Stimulated activated CD4-positive, alpha-beta T cell treated with anti-CD3 and anti-CD28 coated beads, Interleukin-1b, Interleukin-23, amount 100 ng/mL, for 1 hour (primary cell): ENCODE measurements around the gene JAGN1.
"Not testable (repeated sequence)": the region's sequence is repeated elsewhere in the genome, so short reads cannot be mapped to it uniquely, and the experiment has no call there.

Experiments
- DNase-seq, 2 donors: peaks; one replicate each; pipeline ENCODE4 v3.0.0-alpha.2; 2020; ENCODE audit warnings: low read depth in 2 of 2

Gene JAGN1

GRCh38 chr3:9898467-9899241 is 8.2 kb downstream of the JAGN1 start:
- DNase-seq, result no peak

DNA sequence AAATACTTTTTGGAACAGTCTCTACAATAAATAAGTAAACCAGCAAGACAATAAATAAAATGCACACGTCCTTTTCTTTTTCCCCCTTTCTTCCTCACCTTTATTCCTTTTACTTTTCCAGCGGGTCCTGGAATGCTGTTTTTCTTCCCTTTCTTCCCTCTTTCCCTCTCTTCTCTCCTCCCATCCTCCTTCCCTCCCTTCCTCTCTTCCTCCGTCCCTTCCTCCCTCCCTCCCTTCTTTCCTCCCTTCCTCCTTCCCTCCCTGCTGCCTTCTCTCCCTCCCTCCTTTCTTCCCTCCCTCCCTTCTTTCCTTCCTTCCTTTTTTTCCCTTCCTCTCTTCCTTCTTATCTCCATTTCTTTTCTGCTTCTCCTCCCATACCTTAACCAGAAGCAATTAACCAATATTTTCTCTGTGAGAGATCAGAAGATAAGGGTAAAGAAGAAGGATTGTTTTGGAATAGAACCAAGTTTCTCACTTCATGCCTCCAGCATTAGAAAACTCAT is 8.9 kb downstream of the JAGN1 start:
- no peak for DNase-seq

DNA sequence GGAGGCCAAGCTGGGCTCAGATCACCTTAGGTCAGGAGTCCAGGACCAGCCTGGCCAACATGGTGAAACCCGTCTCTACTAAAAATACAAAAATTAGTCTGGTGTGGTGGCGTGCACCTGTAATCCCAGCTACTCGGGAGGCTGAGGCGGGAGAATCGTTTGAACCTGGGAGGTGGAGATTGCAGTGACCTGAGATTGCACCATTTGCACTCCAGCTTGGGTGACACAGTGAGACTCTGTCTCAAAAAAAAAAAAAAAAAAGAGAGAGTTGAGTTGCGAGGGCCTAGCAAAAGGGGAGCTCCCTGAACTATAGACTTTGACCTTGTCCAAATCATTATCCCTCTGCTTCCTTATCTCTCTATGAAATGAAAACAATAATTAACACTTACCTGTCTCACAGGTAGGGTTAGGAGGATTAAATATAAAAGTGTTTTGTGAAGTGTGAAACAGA is 10.6 kb downstream of the JAGN1 start:
- DNase-seq, result not testable (repeated sequence)

GRCh38 chr3:9901967-9902366 is 11.6 kb downstream of the JAGN1 start:
- no peak for DNase-seq

DNA sequence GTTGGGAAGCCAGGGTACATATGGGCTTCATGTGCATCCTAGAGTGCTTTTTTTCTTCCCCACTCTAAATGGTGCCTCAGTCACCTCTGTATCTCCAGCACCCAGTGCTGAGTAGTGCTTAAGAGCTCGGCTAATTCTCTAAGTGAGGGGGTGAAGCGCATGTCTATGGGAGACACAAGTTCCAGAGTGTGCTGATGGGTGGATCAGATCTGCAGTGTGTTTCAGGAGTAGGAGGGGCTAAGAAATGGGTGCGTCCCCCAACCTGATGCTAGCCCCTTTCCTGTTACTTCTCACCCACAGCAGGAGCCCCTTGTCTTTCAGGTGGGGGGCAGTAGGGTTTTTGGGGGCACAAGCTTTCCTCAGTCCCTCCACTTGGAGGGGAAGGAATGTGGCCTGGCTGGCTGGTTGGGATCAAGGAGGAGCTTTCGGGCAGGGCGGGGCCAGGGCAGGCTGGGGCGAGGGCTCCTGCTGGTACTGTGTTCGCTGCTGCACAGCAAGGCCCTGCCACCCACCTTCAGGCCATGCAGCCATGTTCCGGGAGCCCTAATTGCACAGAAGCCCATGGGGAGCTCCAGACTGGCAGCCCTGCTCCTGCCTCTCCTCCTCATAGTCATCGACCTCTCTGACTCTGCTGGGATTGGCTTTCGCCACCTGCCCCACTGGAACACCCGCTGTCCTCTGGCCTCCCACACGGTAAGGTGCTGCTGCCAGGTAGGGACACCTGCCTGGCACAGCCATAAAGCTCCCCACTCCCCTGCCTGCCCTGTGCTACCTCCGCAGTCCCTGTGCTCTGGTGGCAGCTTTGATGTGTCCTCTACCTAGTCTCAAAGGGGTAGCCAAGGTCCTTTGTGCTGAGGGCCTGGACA is 12.2 kb downstream of the JAGN1 start, which contains the start of gene IL17RE:
Gene IL17RE (plus strand): TSS at position 477 of the 866 bp plus-strand sequence. CDS start 85 bp downstream, at position 562.
- no peak for DNase-seq

DNA sequence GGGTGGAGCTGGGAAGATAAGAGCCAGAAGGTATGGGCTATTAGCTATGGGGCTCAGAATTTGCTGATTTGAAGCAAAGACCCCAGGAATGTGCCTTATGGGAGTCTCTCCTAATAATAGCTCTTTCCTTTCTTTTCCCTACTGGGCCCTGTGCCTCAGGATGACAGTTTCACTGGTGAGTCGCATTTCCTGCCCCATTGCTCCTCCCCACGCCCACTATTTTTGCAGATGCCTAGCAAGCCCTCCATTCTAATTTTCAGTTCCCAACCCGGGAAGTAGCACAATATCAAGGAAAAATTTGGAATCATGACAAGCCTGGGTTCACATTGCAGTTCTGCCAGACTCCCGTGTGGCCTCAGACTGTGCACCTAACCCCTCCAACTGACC is 12.8 kb downstream of the JAGN1 start:
- no peak for DNase-seq

- no peak for DNase-seq
Observed at GRCh38 chr3:9903904-9904303, 13.5 kb downstream of the JAGN1 start.

DNA sequence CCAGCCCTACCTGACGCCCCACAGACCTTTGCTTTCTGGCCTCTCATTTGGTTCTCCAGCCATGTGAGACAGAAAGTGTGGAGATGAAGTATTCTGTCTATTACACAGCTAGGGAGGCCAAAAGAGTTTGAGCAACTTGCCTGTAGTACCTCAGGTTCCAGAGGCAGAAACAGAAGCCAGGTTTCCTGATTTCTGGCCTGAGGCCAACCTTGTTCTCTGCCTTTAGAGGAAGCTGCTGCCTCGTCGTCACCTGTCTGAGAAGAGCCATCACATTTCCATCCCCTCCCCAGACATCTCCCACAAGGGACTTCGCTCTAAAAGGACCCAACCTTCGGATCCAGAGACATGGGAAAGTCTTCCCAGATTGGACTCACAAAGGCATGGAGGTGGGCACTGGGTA is 16.1 kb downstream of the JAGN1 start:
- DNase-seq, result no peak

DNA sequence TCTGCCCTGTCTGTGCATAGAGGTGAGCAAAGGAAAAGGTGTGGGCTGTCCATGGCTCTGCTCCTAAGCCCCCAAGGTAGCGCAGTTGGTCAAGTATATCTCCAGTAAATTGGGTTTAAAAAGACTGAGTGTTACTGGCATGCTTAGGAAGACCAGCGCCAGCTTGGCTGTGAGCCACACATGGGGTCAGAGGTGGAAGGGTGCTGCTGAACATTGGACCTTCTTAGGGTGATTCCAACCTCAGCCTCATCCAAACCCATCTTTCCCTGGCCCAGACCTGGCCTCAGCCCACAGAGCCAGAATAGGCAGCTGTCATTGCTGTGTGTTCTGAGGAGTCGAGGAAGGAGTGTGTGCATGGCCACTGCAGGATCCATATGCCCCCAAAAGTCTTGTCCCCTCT is 17.9 kb downstream of the JAGN1 start:
- DNase-seq, result no peak

GRCh38 chr3:9909221-9910013 is 19.0 kb downstream of the JAGN1 start:
- no peak for DNase-seq

- DNase-seq, result no peak
Observed at GRCh38 chr3:9911863-9912262, 21.5 kb downstream of the JAGN1 start.

GRCh38 chr3:9912294-9912935 is 22.0 kb downstream of the JAGN1 start:
- no peak for DNase-seq

DNA sequence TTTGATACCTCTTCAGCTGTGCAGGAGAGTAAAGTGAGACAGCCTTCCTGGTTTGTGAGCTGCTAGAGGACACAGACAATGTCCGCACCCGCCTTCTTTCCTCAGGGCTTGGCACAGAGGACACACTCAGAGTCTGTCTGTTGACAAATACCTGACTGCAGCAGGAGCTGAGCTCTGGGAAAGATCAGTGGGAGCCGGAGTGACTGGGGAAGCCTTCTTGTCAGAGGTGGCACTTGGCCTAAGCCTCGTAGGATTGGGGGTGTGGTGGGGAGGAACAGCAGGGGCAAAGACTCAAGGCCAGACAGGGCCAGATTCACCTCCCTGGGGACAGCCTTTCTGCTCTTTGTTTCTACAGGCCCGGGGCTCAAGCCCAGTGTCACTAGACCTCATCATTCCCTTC is 23.2 kb downstream of the JAGN1 start:
- no peak for DNase-seq

DNA sequence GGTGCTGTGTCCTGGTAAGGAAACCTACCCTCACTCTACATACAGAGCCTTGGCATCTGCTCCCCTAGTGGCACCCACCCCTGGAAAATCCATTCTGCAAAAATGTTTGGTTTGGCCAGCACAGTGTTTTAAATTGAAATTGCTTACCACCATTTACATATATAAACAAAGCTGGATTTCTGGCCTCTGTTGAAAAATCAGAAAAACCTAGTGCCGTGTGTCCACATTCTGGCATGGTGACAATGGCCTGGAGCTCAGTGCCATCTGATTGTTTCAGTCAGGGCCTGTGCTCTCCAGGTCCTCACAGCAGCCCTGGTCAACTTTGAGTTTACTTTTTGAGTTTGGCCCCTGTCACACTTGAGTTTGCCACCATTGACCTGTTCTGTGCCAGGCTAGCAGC is 23.6 kb downstream of the JAGN1 start:
- no peak for DNase-seq

GRCh38 chr3:9914559-9915253 is 24.3 kb downstream of the JAGN1 start:
- no peak for DNase-seq

GRCh38 chr3:9915254-9916141 is 25.1 kb downstream of the JAGN1 start:
- no peak for DNase-seq

DNA sequence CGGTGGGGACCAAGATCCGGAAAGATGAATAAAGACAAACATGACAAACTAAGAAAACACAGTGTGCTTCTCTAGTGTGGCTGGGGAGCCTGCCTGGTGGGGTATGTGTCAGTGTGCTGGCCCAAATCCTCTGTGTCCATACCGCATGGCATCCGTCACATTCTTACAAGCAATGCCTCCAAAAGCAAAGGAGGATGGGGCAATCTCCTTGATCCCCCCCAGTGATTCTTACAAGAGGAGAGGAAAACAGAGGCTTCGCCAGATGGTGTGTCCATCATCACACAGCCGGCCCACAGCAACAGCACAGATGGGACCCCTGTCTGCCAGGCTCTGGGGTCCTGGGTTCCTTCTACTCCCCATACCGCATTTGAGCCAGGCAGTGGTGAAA is 25.9 kb downstream of the JAGN1 start:
- no peak for DNase-seq

GRCh38 chr3:9916734-9917680 is 26.6 kb downstream of the JAGN1 start, which contains the start of gene IL17RC:
TSS of gene IL17RC (plus strand) at chr3:9917098. CDS start at chr3:9917316, 218 bp downstream.
- DNase-seq, result no peak
